ENCODE data around the gene PCIF1. TPM values are rescaled to one million over a fixed set of nuclear protein-coding genes. Genes with fewer than 3 reads are reported as not detected.
"Not testable (repeated sequence)": the region's sequence is repeated elsewhere in the genome, so short reads cannot be mapped to it uniquely, and the experiment has no call there.

PCIF1 gene
- total RNA-seq, 1 experiment from 2014 or later = 26.8 TPM

DNA sequence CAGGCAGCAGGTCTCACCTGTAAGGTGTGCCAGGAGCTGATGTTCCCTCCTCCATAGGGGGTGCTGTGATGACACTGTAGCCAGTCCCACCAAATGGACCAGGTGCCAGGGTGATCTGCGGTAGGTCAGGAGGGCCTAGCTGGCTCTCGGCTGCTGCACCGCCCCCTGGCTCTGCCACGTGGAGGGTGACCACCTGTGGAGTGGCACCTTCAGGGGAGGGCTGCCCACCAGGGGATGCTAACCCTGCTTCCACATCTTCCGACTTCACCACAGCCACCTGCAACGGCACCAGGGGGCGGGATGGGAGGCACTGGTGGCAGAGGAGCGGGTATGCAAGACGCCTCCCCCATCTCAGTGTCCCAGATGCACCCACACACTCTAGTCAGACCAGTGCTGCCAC lies 19.2 kb downstream of the PCIF1 start:
- H3K27ac ChIP-seq (ENCODE audit: insufficient read length, low read depth, low read length) = no peak overlapping the region
- H2BK15ac ChIP-seq (ENCODE audit: low read depth, low read length) = no peak overlapping the region
- H2BK120ac ChIP-seq (ENCODE audit: low read depth, low read length, poor library complexity, severe bottlenecking) = no peak overlapping the region
- TF ChIP-seq, protein P1, sequence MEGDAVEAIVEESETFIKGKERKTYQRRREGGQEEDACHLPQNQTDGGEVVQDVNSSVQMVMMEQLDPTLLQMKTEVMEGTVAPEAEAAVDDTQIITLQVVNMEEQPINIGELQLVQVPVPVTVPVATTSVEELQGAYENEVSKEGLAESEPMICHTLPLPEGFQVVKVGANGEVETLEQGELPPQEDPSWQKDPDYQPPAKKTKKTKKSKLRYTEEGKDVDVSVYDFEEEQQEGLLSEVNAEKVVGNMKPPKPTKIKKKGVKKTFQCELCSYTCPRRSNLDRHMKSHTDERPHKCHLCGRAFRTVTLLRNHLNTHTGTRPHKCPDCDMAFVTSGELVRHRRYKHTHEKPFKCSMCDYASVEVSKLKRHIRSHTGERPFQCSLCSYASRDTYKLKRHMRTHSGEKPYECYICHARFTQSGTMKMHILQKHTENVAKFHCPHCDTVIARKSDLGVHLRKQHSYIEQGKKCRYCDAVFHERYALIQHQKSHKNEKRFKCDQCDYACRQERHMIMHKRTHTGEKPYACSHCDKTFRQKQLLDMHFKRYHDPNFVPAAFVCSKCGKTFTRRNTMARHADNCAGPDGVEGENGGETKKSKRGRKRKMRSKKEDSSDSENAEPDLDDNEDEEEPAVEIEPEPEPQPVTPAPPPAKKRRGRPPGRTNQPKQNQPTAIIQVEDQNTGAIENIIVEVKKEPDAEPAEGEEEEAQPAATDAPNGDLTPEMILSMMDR (conservative IDR thresholded peaks at IDR 0.05) = 0 out of 3 replicates have a peak, but pooled peaks have one; percentile 8
- no peak for DNase-seq
- no peak overlapping the region for H3K27ac Mint-ChIP-seq
- H3K23ac ChIP-seq (ENCODE audit: insufficient read length, low read depth, low read length) = no peak overlapping the region
- H3K4me1 ChIP-seq (ENCODE audit: insufficient read depth, low read length) = no peaks in the 10 kb centered on the region
- no peaks in the 10 kb centered on the region; the same call in 1 of the 2 replicates for H3K27me3 Mint-ChIP-seq (ENCODE audit: low read depth)
- H3T11ph ChIP-seq (ENCODE audit: low read length) = no peak overlapping the region
- no peak overlapping the region for H3K4me2 ChIP-seq (ENCODE audit: insufficient read depth, insufficient read length, low read length)
- H3K56ac ChIP-seq (ENCODE audit: insufficient read length, low read depth, low read length) = no peak overlapping the region
- H3K79me2 ChIP-seq (ENCODE audit: insufficient read depth, low read length) = no peaks in the 10 kb centered on the region
- H3K9me3 Mint-ChIP-seq = no peaks in the 10 kb centered on the region
- H4K8ac ChIP-seq (replicated peaks; ENCODE audit: insufficient read length, low read depth, low read length) = no peak overlapping the region
- no peak overlapping the region for H2BK20ac ChIP-seq (ENCODE audit: low read depth, low read length, poor library complexity, severe bottlenecking)
- peaks cover 0 to 4% of the 10 kb centered on the region in 2 experiments; a peak in 1 of 4 replicates for H3K4me1 Mint-ChIP-seq
- H3K4me3 Mint-ChIP-seq = no peak overlapping the region
- no peak overlapping the region for H3K9ac ChIP-seq (ENCODE audit: extremely low read depth, insufficient read length, low read length)
- H4K91ac ChIP-seq (ENCODE audit: insufficient read length, low read depth, low read length) = no peak overlapping the region
- H3K79me1 ChIP-seq (ENCODE audit: insufficient read depth, low read depth, low read length, poor library complexity, severe bottlenecking) = no peaks in the 10 kb centered on the region
- H2AFZ ChIP-seq (ENCODE audit: low read length) = no peak overlapping the region
- no peak overlapping the region for H3K14ac ChIP-seq (ENCODE audit: insufficient read depth, low read length)
- H3K9me3 ChIP-seq (ENCODE audit: control insufficient read depth, low read depth, low read length) = no peaks in the 10 kb centered on the region
- H2BK5ac ChIP-seq (ENCODE audit: insufficient read length, low read length) = no peak overlapping the region
- no peak overlapping the region for H3K4ac ChIP-seq (ENCODE audit: low read depth, low read length)
- H3K36me3 Mint-ChIP-seq (ENCODE audit: insufficient read depth in 1 of 3, low read depth in 3 of 3) = peaks cover 20 to 52% (median 34%) of the 10 kb centered on the region in 3 experiments
- no peaks in the 10 kb centered on the region for H3K27me3 ChIP-seq (ENCODE audit: insufficient read depth, low read length)
- H4K20me1 ChIP-seq (ENCODE audit: control insufficient read depth, insufficient read depth, insufficient read length) = peaks cover 2% of the 10 kb centered on the region
- no peaks in the 10 kb centered on the region for H3K23me2 ChIP-seq (ENCODE audit: insufficient read length, low read depth, low read length, poor library complexity, severe bottlenecking)
- H3K18ac ChIP-seq (ENCODE audit: insufficient read length, low read depth, low read length) = no peak overlapping the region
- H2AK5ac ChIP-seq (ENCODE audit: insufficient read length, low read length) = no peak overlapping the region
- H4K5ac ChIP-seq (ENCODE audit: insufficient read length, low read depth, low read length) = no peak overlapping the region
- H2BK12ac ChIP-seq (ENCODE audit: insufficient read length, low read depth, low read length) = no peak overlapping the region
- no CpG with 5 or more reads among the region's 9 CpGs for WGBS (ENCODE audit: extremely low coverage, insufficient read length, low lambda C conversion rate)

DNA sequence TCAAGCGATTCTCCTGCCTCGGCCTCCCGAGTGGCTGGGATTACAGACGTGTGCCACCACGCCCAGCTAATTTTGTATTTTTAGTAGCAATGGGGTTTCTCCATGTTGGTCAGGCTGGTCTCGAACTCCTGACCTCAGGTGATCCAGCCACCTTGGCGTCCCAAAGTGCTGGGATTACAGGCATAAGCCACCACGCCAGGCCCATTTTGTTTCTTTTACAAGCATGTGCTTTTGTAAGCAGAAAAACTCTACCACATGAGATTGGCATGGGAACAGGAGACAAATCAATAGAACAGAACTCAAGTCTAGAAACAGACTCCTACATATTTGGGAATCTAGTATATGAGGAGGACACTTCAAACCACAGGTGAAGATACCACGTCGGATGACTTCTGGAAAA lies 21.8 kb downstream of the PCIF1 start:
- H4K91ac ChIP-seq (ENCODE audit: insufficient read length, low read depth, low read length); H3K4me3 Mint-ChIP-seq; H3K79me1 ChIP-seq (ENCODE audit: insufficient read depth, low read depth, low read length, poor library complexity, severe bottlenecking); H3K56ac ChIP-seq (ENCODE audit: insufficient read length, low read depth, low read length); H3K79me2 ChIP-seq (ENCODE audit: insufficient read depth, low read length); H3K9me3 ChIP-seq (ENCODE audit: control insufficient read depth, low read depth, low read length); H2AFZ ChIP-seq (ENCODE audit: low read length); H2BK12ac ChIP-seq (ENCODE audit: insufficient read length, low read depth, low read length); H3K27me3 ChIP-seq (ENCODE audit: insufficient read depth, low read length); H3T11ph ChIP-seq (ENCODE audit: low read length); H4K20me1 ChIP-seq (ENCODE audit: control insufficient read depth, insufficient read depth, insufficient read length); H3K27ac ChIP-seq (ENCODE audit: insufficient read length, low read depth, low read length); H4K5ac ChIP-seq (ENCODE audit: insufficient read length, low read depth, low read length); H3K23me2 ChIP-seq (ENCODE audit: insufficient read length, low read depth, low read length, poor library complexity, severe bottlenecking); DNase-seq; H3K9me3 Mint-ChIP-seq; H3K4me1 ChIP-seq (ENCODE audit: insufficient read depth, low read length); H2BK120ac ChIP-seq (ENCODE audit: low read depth, low read length, poor library complexity, severe bottlenecking); H3K4ac ChIP-seq (ENCODE audit: low read depth, low read length); H3K27ac Mint-ChIP-seq; H3K4me2 ChIP-seq (ENCODE audit: insufficient read depth, insufficient read length, low read length); H3K18ac ChIP-seq (ENCODE audit: insufficient read length, low read depth, low read length); H2BK15ac ChIP-seq (ENCODE audit: low read depth, low read length); H3K23ac ChIP-seq (ENCODE audit: insufficient read length, low read depth, low read length); H2BK5ac ChIP-seq (ENCODE audit: insufficient read length, low read length); H3K27me3 Mint-ChIP-seq (ENCODE audit: low read depth); H3K14ac ChIP-seq (ENCODE audit: insufficient read depth, low read length); H2AK5ac ChIP-seq (ENCODE audit: insufficient read length, low read length); H3K9ac ChIP-seq (ENCODE audit: extremely low read depth, insufficient read length, low read length); H2BK20ac ChIP-seq (ENCODE audit: low read depth, low read length, poor library complexity, severe bottlenecking); H4K8ac ChIP-seq (replicated peaks; ENCODE audit: insufficient read length, low read depth, low read length); H3K4me1 Mint-ChIP-seq: not testable (repeated sequence)
- peaks cover 23 to 57% (median 48%) of the 10 kb centered on the region in 3 experiments for H3K36me3 Mint-ChIP-seq (ENCODE audit: insufficient read depth in 1 of 3, low read depth in 3 of 3)
- WGBS (ENCODE audit: extremely low coverage, insufficient read length, low lambda C conversion rate) = no CpG with 5 or more reads among the region's 10 CpGs
